Measurements from ENCODE around the gene TMEM178B.

The TMEM178B gene

DNA sequence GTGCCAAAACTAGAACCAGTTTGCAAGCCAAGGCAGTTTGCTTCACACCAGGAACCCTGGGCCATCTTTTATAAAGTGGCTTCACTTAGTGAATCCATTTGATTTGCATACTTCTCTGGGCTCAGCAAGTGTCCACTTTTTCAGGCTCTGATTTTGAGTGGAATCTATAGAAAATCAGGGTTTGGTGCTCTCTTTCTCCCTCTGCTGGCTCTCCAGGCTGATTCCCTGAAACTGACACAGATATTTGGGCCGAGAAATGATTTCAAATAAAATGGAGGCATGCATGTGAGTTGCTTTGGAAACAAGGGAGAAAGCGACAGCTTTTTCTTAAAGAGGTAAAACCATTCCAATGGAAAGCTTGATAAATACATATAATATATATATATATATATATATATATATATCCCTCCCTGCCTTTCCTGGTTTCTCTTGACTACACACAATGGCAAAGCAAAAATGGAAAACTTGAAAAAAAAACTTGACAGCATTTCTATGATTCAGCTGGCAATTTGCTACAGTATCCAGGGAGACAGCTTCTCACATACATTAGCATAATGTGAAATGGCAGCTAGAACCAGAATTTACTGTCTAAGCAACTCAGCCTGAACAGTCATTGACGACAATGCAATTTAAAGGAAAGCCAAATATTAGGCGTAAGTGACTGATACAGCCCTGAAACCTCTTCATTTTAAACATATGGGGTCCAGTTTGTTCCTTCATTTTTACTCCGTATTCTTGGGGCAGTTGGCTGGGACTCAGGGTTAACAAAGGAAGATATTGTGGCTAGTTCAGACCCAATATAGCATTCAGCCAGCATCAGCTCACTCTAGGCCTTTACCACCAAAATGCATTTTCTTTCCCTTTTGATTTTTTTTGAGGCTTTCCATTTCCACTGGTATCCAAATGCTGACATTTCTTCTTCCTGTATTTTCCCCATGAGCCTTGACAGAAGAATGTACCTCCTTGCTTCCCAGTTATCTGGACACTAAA lies 188.5 kb downstream of the TMEM178B start:
- H3K9me2 ChIP-seq (replicated peaks; ENCODE audit: control insufficient read depth, low read length) = no peaks in the 10 kb centered on the region
- H3K9me3 ChIP-seq (ENCODE audit: control insufficient read depth, insufficient read depth, low read length) = no peaks in the 10 kb centered on the region
- no peak overlapping the region for H3K27ac ChIP-seq (ENCODE audit: low read depth, low read length)
- no peaks in the 10 kb centered on the region for H3F3A ChIP-seq (ENCODE audit: control insufficient read depth, insufficient read depth)
- H3K4me1 ChIP-seq (ENCODE audit: control insufficient read depth, low read length) = no peaks in the 10 kb centered on the region
- H3K27me3 ChIP-seq (ENCODE audit: control insufficient read depth, low read length) = no peaks in the 10 kb centered on the region
- no peaks in the 10 kb centered on the region for H4K20me1 ChIP-seq (ENCODE audit: control insufficient read depth, insufficient read depth, low read depth, low read length)
- no peak overlapping the region for H3K4me2 ChIP-seq (ENCODE audit: low read length)
- no peak overlapping the region for H3K4me3 ChIP-seq (ENCODE audit: low read length)
- no peaks in the 10 kb centered on the region for H3K79me2 ChIP-seq (ENCODE audit: control insufficient read depth, low read length)
- TF ChIP-seq, protein P1, sequence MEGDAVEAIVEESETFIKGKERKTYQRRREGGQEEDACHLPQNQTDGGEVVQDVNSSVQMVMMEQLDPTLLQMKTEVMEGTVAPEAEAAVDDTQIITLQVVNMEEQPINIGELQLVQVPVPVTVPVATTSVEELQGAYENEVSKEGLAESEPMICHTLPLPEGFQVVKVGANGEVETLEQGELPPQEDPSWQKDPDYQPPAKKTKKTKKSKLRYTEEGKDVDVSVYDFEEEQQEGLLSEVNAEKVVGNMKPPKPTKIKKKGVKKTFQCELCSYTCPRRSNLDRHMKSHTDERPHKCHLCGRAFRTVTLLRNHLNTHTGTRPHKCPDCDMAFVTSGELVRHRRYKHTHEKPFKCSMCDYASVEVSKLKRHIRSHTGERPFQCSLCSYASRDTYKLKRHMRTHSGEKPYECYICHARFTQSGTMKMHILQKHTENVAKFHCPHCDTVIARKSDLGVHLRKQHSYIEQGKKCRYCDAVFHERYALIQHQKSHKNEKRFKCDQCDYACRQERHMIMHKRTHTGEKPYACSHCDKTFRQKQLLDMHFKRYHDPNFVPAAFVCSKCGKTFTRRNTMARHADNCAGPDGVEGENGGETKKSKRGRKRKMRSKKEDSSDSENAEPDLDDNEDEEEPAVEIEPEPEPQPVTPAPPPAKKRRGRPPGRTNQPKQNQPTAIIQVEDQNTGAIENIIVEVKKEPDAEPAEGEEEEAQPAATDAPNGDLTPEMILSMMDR (IDR thresholded peaks at IDR 0.05; ENCODE audit: low read depth, low read length, poor library complexity, severe bottlenecking) = no peak
- no peak for TF ChIP-seq EZH2phosphoT487 (IDR thresholded peaks at IDR 0.05; ENCODE audit: borderline replicate concordance, low read length)
- no peaks in the 10 kb centered on the region for H3K36me3 ChIP-seq (ENCODE audit: control insufficient read depth, low read length)

DNA sequence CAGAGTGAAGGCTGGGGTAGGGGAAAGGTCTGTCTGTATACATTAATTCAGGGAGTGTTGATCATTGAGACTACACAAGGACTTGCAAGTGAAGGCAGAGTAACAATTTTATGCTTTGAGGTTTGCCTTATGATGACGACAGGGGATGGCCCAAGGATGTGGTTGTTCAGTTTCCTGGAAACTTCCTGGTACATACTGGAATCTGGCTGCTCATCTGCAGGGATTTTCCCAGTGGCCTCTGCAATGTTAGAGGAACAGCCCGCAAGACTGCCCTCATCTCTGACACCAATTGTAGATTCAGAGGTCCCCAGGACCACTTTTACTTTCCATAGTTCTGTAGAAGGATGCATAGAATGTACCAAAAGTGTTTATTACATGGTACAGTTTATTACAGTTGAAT lies 189.6 kb downstream of the TMEM178B start:
- H3K27me3 ChIP-seq (ENCODE audit: control insufficient read depth, low read length) = no peaks in the 10 kb centered on the region
- no peak overlapping the region for H3K27ac ChIP-seq (ENCODE audit: low read depth, low read length)
- TF ChIP-seq, protein P1 (IDR thresholded peaks at IDR 0.05; ENCODE audit: low read depth, low read length, poor library complexity, severe bottlenecking) = no peak
- no peak for TF ChIP-seq EZH2phosphoT487 (IDR thresholded peaks at IDR 0.05; ENCODE audit: borderline replicate concordance, low read length)
- H3F3A ChIP-seq (ENCODE audit: control insufficient read depth, insufficient read depth) = no peaks in the 10 kb centered on the region
- H3K9me2 ChIP-seq (replicated peaks; ENCODE audit: control insufficient read depth, low read length) = no peaks in the 10 kb centered on the region
- no peaks in the 10 kb centered on the region for H3K36me3 ChIP-seq (ENCODE audit: control insufficient read depth, low read length)
- H4K20me1 ChIP-seq (ENCODE audit: control insufficient read depth, insufficient read depth, low read depth, low read length) = no peaks in the 10 kb centered on the region
- no peaks in the 10 kb centered on the region for H3K79me2 ChIP-seq (ENCODE audit: control insufficient read depth, low read length)
- no peaks in the 10 kb centered on the region for H3K9me3 ChIP-seq (ENCODE audit: control insufficient read depth, insufficient read depth, low read length)
- H3K4me3 ChIP-seq (ENCODE audit: low read length) = no peak overlapping the region
- H3K4me2 ChIP-seq (ENCODE audit: low read length) = no peak overlapping the region
- no peaks in the 10 kb centered on the region for H3K4me1 ChIP-seq (ENCODE audit: control insufficient read depth, low read length)

DNA sequence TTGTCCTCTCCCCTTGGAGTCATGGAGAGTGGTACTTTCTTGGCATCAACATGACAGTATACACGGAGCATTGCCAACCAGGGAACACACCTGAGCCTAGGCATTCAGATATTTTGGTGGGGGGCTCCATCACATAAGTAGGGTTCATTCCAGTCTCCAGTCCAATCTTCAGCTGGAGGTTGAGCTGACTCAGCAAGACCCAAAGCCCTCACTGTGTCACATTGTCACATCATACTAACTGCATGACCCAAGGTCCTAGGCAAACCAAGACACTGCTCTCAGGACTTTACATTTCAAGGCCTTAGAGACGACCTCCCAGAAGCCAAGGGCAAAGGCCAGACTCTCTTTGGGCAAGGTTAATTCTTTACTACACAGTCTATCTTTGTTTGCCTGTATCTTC lies 190.1 kb downstream of the TMEM178B start:
- no peaks in the 10 kb centered on the region for H3K9me3 ChIP-seq (ENCODE audit: control insufficient read depth, insufficient read depth, low read length)
- H3K4me2 ChIP-seq (ENCODE audit: low read length) = no peak overlapping the region
- no peaks in the 10 kb centered on the region for H3K27me3 ChIP-seq (ENCODE audit: control insufficient read depth, low read length)
- no peak overlapping the region for H3K27ac ChIP-seq (ENCODE audit: low read depth, low read length)
- H3K79me2 ChIP-seq (ENCODE audit: control insufficient read depth, low read length) = no peaks in the 10 kb centered on the region
- no peaks in the 10 kb centered on the region for H3K9me2 ChIP-seq (replicated peaks; ENCODE audit: control insufficient read depth, low read length)
- H3K36me3 ChIP-seq (ENCODE audit: control insufficient read depth, low read length) = no peaks in the 10 kb centered on the region
- H3F3A ChIP-seq (ENCODE audit: control insufficient read depth, insufficient read depth) = no peaks in the 10 kb centered on the region
- H3K4me3 ChIP-seq (ENCODE audit: low read length) = no peak overlapping the region
- H3K4me1 ChIP-seq (ENCODE audit: control insufficient read depth, low read length) = no peaks in the 10 kb centered on the region
- no peak for TF ChIP-seq EZH2phosphoT487 (IDR thresholded peaks at IDR 0.05; ENCODE audit: borderline replicate concordance, low read length)
- TF ChIP-seq, protein P1 (IDR thresholded peaks at IDR 0.05; ENCODE audit: low read depth, low read length, poor library complexity, severe bottlenecking) = no peak
- no peaks in the 10 kb centered on the region for H4K20me1 ChIP-seq (ENCODE audit: control insufficient read depth, insufficient read depth, low read depth, low read length)

Data from DOHH2 (cell line).